Progenitor cell of endocrine pancreas (in vitro differentiated cells): ENCODE data around the gene CDC7. TPM values are rescaled to one million over a fixed set of nuclear protein-coding genes. Genes with fewer than 3 reads are reported as not detected.

Experiments
- DNase-seq: peaks from one replicate; pipeline ENCODE4 v3.0.0; 2021; ENCODE audit warnings: low spot score; ENCODE audit not compliant: unreplicated experiment
- H3K27ac Mint-ChIP-seq: 2 replicates; pipeline ENCODE4 v1.8.0; 2021; ENCODE audit warnings: mild to moderate bottlenecking, moderate library complexity, mixed read lengths
- H3K27me3 Mint-ChIP-seq: 2 replicates; pipeline ENCODE4 v1.8.0; 2021; ENCODE audit warnings: mixed read lengths
- H3K36me3 Mint-ChIP-seq: 2 replicates; pipeline ENCODE4 v1.8.0; 2022; ENCODE audit warnings: mixed read lengths; ENCODE audit not compliant: insufficient read depth
- H3K4me1 Mint-ChIP-seq: 2 replicates; pipeline ENCODE4 v1.8.0; 2021; ENCODE audit warnings: low read depth, mixed read lengths
- H3K4me3 Mint-ChIP-seq: 2 replicates; pipeline ENCODE4 v1.8.0; 2021; ENCODE audit warnings: low read depth, mild to moderate bottlenecking, moderate library complexity, mixed read lengths
- H3K9me3 Mint-ChIP-seq: 2 replicates; pipeline ENCODE4 v1.8.0; 2021; ENCODE audit warnings: low read depth, mixed read lengths
- CTCF ChIP-seq: fragments of 200-600 bp; sonication (generic); IDR thresholded peaks from one replicate; pipeline ENCODE4 v1.5.0; 2021; ENCODE audit warnings: antibody characterized with exemption, mild to moderate bottlenecking; ENCODE audit not compliant: unreplicated experiment
- total RNA-seq: library from RNA; stranded (reverse); gene quantifications from 2 replicates; pipeline ENCODE4 v1.2.1, GENCODE V29; 2021

The CDC7 gene
- total RNA-seq, 1 donor from 2014 or later = 26.9 TPM

DNA sequence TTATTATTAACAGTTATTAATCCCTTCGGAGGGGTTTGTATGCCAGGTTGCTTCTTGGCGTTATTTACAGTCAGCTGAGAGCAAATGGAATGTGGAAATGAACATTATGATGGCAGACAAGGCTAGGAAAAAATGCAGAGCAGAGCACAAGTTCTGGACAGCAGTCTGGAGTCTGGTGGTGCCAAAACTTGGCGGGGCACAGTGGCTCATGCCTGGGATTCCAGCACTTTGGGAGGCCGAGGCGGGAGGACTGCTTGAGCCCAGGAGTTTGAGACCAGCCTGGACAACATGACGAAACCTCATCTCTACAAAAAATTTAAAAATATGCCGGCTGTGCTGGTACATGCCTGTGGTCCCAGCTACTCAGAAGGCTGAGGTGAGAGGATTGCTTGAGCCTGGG, 67.6 kb downstream of the CDC7 start:
- no peak for DNase-seq
- H3K4me1 Mint-ChIP-seq = no peaks in the 10 kb centered on the region
- no peaks in the 10 kb centered on the region for H3K27me3 Mint-ChIP-seq
- no peak for TF ChIP-seq CTCF
- H3K9me3 Mint-ChIP-seq = peaks cover 8% of the 10 kb centered on the region
- H3K36me3 Mint-ChIP-seq = no peaks in the 10 kb centered on the region
- H3K27ac Mint-ChIP-seq = no peak overlapping the region
- H3K4me3 Mint-ChIP-seq = no peak overlapping the region

DNA sequence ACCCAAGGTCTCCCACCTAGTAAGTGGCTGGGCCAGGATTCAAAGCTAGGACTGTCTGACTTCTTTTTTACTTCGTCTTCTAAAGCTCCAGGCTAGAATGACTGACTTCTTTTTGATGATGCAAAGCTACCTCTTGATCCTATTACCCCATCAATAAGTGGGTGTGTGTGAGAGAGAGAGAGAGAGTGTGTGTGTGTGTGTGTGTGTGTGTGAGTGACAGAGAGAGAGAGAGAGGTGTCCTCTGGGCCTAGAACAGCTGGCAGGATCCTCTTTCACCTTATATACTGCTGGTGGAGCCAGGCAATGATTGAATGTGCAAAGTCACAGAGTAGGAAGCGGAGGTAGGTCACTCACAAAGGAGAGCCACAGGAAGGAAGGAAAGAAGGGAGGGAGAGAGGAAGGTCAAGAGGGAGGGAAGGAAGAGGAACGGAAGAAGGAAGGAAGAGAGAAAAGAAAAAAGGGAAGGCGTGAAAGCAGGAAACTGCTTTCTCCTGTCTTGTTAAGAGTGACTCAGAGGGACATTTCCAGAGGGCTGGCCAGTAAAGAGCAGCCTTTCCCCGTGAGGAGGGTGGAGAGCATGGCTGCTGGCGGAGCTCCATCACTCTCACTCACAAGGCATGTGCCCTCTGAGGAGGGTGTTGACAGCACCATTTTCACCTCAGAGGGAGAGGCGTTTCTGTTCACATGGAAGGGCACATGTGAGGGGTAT, 68.9 kb downstream of the CDC7 start:
- Mint-ChIP-seq H3K27ac (no peak overlapping the region), H3K4me1 (no peaks in the 10 kb centered on the region)

GRCh38 chr1:91570120-91570448, 69.4 kb downstream of the CDC7 start:
- H3K27ac Mint-ChIP-seq = no peak overlapping the region
- no peaks in the 10 kb centered on the region for H3K9me3 Mint-ChIP-seq
- H3K4me3 Mint-ChIP-seq = no peak overlapping the region
- no peaks in the 10 kb centered on the region for H3K27me3 Mint-ChIP-seq
- no peak for TF ChIP-seq CTCF
- no peaks in the 10 kb centered on the region for H3K36me3 Mint-ChIP-seq
- no peak for DNase-seq
- H3K4me1 Mint-ChIP-seq = peaks cover 2% of the 10 kb centered on the region

More for the DNA sequence above, 68.9 kb downstream of the CDC7 start:
- Mint-ChIP-seq H3K4me3 (no peak overlapping the region), H3K27me3 (no peaks in the 10 kb centered on the region), H3K9me3 (no peaks in the 10 kb centered on the region), H3K36me3 (no peaks in the 10 kb centered on the region)
- no peak for TF ChIP-seq CTCF
- DNase-seq = no peak

DNA sequence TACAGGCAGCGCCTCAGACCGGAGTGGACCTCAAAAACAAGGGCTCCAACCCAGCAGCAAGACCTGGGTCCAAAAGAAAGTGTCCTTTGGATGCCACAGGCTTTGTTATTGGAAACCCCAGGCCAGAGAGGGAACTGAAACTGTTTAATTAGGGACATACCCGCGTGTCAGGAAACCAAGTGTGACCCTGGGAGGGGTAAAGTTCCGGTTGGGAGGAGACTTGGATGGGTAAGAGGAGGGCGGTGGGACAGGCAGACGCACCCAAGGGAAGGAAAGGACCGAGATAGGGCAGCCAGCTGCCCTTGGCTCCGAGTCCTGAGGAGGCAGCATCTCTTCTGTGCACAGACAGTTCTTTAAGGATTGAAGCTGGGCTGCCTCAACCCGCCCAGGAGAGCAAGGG, 71.4 kb downstream of the CDC7 start:
- H3K9me3 Mint-ChIP-seq = no peaks in the 10 kb centered on the region
- no peak overlapping the region for H3K27ac Mint-ChIP-seq
- peaks cover 2% of the 10 kb centered on the region for H3K27me3 Mint-ChIP-seq
- no peak overlapping the region for H3K4me3 Mint-ChIP-seq
- DNase-seq = no peak
- peaks cover 2% of the 10 kb centered on the region for H3K4me1 Mint-ChIP-seq
- no peaks in the 10 kb centered on the region for H3K36me3 Mint-ChIP-seq
- TF ChIP-seq CTCF = no peak

Other genes with a start within 250 kb of the CDC7 start
- gene HFM1, start 96.0 kb upstream of the CDC7 start, total RNA-seq = 9.0 and 9.5 TPM in 2 replicates